Activated CD4-positive, CD25-positive, alpha-beta regulatory T cell treated with anti-CD3 and anti-CD28 coated beads, Interleukin-2, amount 50 U/mL, for 16 hours (primary cell): Measurements from ENCODE around the gene TRPC4AP.
"Not testable (repeated sequence)": the region's sequence is repeated elsewhere in the genome, so short reads cannot be mapped to it uniquely, and the experiment has no call there.

ENCODE experiments used
- DNase-seq: peaks from one replicate; pipeline ENCODE4 v3.0.0-alpha.2; 2020; ENCODE audit warnings: low read depth, low spot score

Gene TRPC4AP

DNA sequence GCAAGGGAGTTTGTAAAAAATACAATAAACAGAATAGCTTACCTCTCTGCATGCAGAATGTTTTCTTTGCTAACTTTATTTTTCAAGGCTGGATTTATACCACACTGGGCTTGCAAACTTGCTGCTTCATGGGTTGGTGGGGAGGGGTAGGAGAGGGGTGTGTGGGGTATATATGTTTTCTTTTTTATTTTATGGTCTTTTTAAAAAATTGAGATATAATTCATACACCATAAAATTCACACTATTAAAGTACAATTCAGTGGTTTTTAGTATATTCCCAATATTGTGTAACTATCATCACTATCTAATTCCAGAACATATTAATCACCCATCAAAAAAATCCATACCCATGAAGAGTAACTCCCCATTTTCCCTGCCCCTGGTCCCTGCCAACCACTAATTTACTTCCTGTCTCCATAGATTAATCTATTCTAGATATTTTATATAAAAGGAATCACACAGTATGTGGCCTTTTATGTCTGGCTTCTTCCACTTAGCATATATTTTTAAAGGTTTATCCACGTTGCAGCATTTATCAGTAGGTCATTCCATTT lies 14.3 kb upstream of the TRPC4AP start:
- DNase-seq, result no peak

DNA sequence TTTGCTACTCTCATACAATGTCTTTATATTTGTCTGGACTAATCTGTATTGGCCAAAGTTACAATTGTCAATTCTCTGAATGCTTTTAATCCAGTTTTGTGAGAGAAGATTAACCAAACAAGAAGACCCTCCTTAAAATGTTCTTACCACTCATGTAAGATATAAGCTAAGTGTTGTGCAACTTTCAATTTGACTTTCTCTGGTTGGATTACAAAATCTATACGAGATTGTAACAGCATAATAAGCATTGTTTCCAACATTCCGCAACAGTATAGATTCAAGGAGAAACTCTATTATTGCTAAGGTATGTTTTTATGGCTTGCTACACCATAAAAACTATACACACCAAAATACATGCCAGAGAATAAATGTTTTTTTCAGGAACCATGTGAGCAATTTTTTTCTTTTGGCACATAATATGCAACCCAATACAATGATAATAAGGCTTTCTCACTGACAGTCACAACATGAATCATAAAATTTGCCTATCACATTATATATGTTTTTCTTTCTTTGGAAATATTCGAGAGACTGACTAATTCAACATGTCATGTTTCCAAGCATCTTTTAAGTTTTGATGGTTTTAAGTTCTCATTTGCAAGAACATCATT lies 12.2 kb upstream of the TRPC4AP start:
- DNase-seq, result no peak

DNA sequence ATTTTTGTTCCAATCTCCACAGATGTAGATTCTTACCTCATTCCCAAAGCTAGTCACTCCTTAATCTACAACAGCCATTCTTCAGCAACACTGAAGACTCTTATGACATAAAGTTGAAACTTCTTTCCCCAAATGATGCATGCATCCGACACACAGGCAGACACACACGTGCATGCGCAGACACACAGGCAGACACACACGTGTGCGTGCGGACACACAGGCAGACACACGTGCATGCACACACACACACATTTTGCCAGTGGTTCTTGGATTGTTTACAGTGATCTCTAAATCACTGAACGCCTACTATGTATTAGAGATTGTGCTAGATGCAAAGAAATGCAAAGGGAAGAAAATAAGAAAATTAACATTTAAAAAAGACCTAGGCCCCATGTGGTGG lies 9.0 kb upstream of the TRPC4AP start:
- no peak for DNase-seq

DNA sequence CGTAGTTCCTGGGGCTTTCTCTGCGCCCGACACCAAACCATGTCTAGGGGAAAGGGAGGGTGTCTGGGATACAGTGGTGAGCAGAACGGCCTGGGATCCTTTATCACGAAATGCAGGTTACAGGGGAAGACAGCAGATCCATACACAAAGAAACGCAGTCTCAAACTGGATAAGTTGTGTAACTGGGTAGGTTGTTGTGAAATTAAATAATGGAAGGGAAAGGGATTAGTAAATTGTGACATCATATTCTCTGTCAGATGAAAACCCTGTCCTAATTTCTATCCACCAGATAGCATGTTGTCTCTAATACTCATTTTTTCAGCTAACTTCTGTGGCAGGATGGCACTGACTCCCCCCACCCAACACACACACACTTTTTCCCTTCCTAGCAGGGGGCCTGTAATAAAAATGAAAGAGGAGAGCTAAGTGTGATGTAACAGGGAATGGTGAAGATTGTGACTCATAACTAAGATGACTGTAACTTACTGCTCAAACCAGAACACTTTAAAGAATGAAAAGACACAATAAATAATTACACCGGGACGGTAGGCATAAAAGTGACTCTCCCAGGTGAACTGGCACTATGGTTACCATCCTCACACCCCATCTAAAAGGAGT lies 769 bp upstream of the TRPC4AP start:
- no peak for DNase-seq

DNA sequence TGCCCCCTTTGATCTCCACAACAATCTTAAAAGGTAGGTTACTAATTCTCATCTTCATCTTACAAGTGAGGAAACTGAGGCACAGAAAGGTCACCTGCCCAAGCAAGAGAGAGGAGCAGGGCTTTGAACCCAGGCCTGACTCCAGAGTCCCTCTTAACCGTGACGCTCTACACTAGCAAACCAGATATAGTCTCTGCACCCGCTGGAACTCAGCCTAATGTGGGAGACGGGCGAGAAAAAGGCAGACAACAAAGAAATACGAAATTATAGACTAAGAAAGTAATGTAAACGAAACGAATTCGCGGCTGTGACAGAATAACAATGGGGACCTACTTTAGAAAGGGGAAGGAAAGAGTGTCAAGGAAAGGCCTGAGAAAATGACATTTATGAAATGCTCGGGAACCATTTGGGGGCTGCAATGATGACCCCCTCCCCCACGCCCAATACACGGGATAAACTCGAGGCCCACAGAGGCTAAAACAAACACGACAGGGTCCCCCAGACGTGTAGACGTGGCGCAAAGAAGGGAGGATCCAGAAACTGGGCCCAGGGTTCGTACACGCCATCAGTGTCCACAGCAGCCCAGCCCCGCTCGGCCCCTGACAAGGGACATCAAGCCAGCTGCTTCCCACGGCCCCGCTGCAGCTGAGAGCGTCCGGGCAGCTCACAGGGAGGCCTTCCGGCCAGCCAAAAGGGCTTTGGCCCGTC lies 637 bp downstream of the TRPC4AP start:
- no peak for DNase-seq

- no peak for DNase-seq
Observed at GRCh38 chr20:35088231-35089145, 4.1 kb downstream of the TRPC4AP start.

GRCh38 chr20:35087791-35088190 lies 4.8 kb downstream of the TRPC4AP start:
- DNase-seq, result no peak

GRCh38 chr20:35087355-35087754 lies 5.3 kb downstream of the TRPC4AP start:
- DNase-seq, result no peak

DNA sequence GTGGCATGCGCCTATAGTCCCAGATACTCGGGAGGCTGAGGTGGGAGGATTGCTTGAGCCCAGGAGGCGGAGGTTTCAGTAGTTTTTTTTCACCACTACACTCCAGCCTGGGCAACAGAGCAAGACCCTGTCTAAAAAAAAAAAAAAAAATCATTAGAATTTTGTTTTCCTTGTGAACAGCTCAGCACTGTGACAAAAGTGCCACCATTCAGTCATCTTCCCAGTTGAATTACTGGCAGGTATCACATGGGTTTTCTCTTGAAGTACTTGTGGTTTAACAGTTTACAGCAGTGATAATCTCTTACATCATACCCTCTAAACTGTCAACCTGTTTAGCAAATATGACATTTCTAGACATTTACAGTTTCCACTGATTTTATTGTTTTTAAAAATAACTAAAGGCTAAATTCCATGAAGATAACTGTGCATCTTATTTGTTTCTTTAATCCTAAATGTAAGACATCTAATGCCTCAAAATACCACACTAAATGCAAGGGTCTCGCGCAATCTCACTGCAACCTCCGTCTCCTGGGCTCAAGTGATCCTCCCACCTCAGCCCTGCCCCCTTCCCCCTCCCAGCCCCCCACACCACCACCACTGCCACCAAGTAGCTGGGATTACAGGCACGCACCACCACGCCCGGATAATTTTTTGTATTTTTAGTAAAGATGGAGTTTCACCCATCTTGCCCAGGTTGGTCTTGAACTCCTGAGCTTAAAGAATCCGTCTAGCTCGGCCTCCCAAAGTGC lies 7.0 kb downstream of the TRPC4AP start:
- no peak for DNase-seq

DNA sequence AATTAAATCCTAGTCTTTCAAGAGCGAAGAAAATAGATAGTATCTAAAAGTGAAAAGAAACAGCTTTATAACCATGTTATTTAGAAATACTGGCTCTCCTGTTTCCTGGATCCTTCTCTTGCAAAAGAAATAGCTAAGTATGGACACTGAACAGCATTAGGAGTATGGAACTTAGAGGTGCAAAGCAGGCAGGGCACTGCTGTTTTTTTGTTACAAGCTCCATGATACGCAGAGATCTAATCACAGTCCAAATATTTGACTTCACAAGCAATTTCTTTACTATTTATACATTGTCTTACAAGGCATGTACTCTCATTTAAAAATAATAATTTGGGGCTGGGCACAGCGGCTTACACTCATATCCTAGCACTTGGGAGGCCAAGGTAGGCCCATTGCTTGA lies 7.6 kb downstream of the TRPC4AP start:
- DNase-seq, result no peak

DNA sequence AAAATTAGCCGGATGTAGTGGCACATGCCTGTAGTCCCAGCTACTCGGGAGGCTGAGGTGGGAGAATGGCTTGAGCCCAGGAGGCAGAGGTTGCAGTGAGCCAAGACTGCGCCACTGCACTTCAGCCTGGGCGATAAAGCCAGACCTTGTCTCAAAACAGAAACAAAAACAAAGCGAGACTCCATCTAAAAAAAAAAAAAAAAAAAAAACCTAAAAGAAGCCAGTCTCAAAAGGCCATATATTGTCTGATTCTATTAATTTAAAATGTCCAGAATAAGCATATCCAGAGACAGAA lies 12.3 kb downstream of the TRPC4AP start:
- DNase-seq, result not testable (repeated sequence)

GRCh38 chr20:35079472-35080347 lies 12.9 kb downstream of the TRPC4AP start:
- DNase-seq, result no peak

DNA sequence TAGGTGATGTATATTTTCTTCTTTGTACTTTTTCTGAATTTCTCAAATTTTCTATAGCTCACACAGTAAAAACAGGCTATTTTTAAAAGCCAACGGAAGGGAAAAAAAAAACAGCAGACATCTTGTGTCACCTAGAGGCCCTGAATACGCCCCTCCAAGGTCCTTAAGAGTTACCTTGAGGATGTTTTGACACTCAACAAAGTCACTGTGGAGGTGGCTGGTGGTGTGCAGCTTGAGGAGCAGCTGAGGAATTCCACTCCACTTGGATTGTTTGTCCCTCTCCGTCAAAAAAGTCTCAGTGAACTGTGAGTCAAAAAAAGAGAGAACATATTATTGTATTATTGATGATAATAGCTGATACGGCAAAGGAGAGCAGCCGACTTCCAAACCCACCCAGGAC lies 14.7 kb downstream of the TRPC4AP start:
- DNase-seq, result no peak

GRCh38 chr20:35077341-35077740 lies 15.3 kb downstream of the TRPC4AP start:
- DNase-seq, result no peak

DNA sequence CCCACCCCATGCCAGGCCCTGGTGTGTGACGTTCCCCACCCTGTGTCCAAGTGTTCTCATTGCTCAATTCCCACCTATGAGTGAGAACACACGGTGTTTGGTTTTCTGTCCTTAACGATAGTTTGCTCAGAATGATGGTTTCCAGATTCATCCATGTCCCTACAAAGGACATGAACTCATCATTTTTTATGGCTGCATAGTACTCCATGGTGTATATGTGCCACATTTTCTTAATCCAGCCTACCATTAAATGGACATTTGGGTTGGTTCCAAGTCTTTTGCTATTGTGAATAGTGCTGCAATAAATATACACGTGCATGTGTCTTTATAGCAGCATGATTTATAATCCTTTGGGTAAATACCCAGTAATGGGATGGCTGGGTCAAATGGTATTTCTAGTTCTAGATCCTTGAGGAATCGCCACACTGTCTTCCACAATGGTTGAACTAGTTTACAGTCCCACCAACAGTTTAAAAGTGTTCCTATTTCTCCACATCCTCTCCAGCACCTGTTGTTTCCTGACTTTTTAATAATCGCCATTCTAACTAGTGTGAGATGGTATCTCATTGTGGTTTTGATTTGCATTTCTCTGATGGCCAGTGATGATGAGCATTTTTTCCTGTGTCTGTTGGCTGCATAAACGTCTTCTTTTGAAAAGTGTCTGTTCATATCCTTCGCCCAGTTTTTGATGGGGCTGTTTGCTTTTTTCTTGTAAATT lies 21.0 kb downstream of the TRPC4AP start:
- DNase-seq, result not testable (repeated sequence)

DNA sequence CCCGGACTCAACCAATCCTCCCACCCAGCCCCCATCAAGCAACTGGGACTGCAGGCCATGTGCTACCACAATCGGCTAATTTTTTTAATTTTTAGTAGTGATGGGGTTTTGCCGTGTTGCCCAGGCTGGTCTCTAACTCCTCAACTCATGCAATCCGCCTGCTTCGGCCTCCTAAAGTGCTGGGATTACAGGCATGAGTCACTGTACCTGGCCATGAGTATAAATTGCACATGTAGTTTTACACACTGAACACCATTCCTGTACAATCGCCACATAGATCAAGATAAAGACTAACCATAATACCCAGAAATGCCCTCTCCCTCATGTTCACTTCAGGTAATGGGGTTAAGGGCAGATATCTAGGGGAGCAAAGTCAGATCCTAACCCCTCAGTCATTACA lies 26.4 kb downstream of the TRPC4AP start:
- no peak for DNase-seq

- no peak for DNase-seq
Observed at GRCh38 chr20:35065181-35065580, 27.4 kb downstream of the TRPC4AP start.

GRCh38 chr20:35063168-35063567 lies 29.4 kb downstream of the TRPC4AP start:
- DNase-seq, result no peak

- DNase-seq, result no peak
Observed at GRCh38 chr20:35062478-35062877, 30.1 kb downstream of the TRPC4AP start.

- DNase-seq, result no peak
Observed at GRCh38 chr20:35060168-35060567, 32.4 kb downstream of the TRPC4AP start.
